Mesothelial cell of epicardium (in vitro differentiated cells): ENCODE measurements around the gene HTRA1. TPM values are rescaled to one million over a fixed set of nuclear protein-coding genes. Genes with fewer than 3 reads are reported as not detected.

ENCODE experiments used
- DNase-seq, 2 experiments: peaks; one replicate each; pipeline ENCODE4 v3.0.0; 2021; ENCODE audit warnings: low spot score in 2 of 2; ENCODE audit not compliant: unreplicated experiment in 2 of 2
- H3K27ac Mint-ChIP-seq: 2 replicates; pipeline ENCODE4 v1.8.0; 2021; ENCODE audit warnings: mixed read lengths
- H3K27me3 Mint-ChIP-seq: 2 replicates; pipeline ENCODE4 v1.8.0; 2021; ENCODE audit warnings: low read depth, mixed read lengths
- H3K36me3 Mint-ChIP-seq: 2 replicates; pipeline ENCODE4 v1.8.0; 2021; ENCODE audit warnings: mixed read lengths
- H3K4me1 Mint-ChIP-seq: 2 replicates; pipeline ENCODE4 v1.8.0; 2021; ENCODE audit warnings: mixed read lengths
- H3K4me3 Mint-ChIP-seq: 2 replicates; pipeline ENCODE4 v1.8.0; 2021; ENCODE audit warnings: mild to moderate bottlenecking, moderate library complexity, mixed read lengths
- H3K9me3 Mint-ChIP-seq: 2 replicates; pipeline ENCODE4 v1.8.0; 2021; ENCODE audit warnings: mixed read lengths
- CTCF ChIP-seq: fragments of 200-600 bp; sonication (generic); IDR thresholded peaks from one replicate; pipeline ENCODE4 v1.5.0; 2021; ENCODE audit warnings: antibody characterized with exemption; ENCODE audit not compliant: unreplicated experiment
- total RNA-seq: library from RNA; stranded (reverse); gene quantifications from 3 replicates; pipeline ENCODE4 v1.2.1, GENCODE V29; 2021

The HTRA1 gene
- total RNA-seq, 1 donor from 2014 or later, result 12.2 TPM

GRCh38 chr10:122555442-122555841, 94.1 kb downstream of the HTRA1 start:
- H3K36me3 Mint-ChIP-seq, result no peaks in the 10 kb centered on the region
- DNase-seq, result no peak
- no peaks in the 10 kb centered on the region for H3K9me3 Mint-ChIP-seq
- H3K4me3 Mint-ChIP-seq, result no peak overlapping the region
- H3K27ac Mint-ChIP-seq, result no peak overlapping the region
- H3K4me1 Mint-ChIP-seq, result peaks cover 4% of the 10 kb centered on the region
- H3K27me3 Mint-ChIP-seq, result peaks cover 32% of the 10 kb centered on the region
- TF ChIP-seq CTCF, result no peak

- H3K27ac Mint-ChIP-seq, result no peak overlapping the region
- H3K27me3 Mint-ChIP-seq, result peaks cover 52% of the 10 kb centered on the region
- H3K36me3 Mint-ChIP-seq, result no peaks in the 10 kb centered on the region
- H3K4me1 Mint-ChIP-seq, result peaks cover 18% of the 10 kb centered on the region
- TF ChIP-seq CTCF, result no peak
- H3K4me3 Mint-ChIP-seq, result no peak overlapping the region
- H3K9me3 Mint-ChIP-seq, result no peaks in the 10 kb centered on the region
- no peak for DNase-seq
These were observed 96.2 kb downstream of the HTRA1 start for GRCh38 chr10:122557516-122557915.

- DNase-seq, result no peak
- peaks cover 55% of the 10 kb centered on the region for H3K27me3 Mint-ChIP-seq
- no peak for TF ChIP-seq CTCF
- H3K27ac Mint-ChIP-seq, result no peak overlapping the region
- H3K4me1 Mint-ChIP-seq, result peaks cover 18% of the 10 kb centered on the region
- H3K36me3 Mint-ChIP-seq, result no peaks in the 10 kb centered on the region
- H3K9me3 Mint-ChIP-seq, result no peaks in the 10 kb centered on the region
- H3K4me3 Mint-ChIP-seq, result no peak overlapping the region
These were observed 97.1 kb downstream of the HTRA1 start for GRCh38 chr10:122558452-122558851.

GRCh38 chr10:122559228-122559627, 97.9 kb downstream of the HTRA1 start:
- no peak overlapping the region for H3K27ac Mint-ChIP-seq
- DNase-seq, result no peak
- peaks cover 18% of the 10 kb centered on the region for H3K4me1 Mint-ChIP-seq
- no peak overlapping the region for H3K4me3 Mint-ChIP-seq
- H3K9me3 Mint-ChIP-seq, result no peaks in the 10 kb centered on the region
- H3K27me3 Mint-ChIP-seq, result peaks cover 62% of the 10 kb centered on the region
- no peaks in the 10 kb centered on the region for H3K36me3 Mint-ChIP-seq
- TF ChIP-seq CTCF, result no peak

GRCh38 chr10:122560279-122560804, 99.0 kb downstream of the HTRA1 start, which contains the start of gene DMBT1:
DMBT1 (plus strand) TSS chr10:122560754; CDS start chr10:122560771, 17 bp downstream.
- no peaks in the 10 kb centered on the region for H3K9me3 Mint-ChIP-seq
- no peak within 1 kb of the TSS for H3K4me3 Mint-ChIP-seq
- no peak within 1 kb of the TSS for H3K27ac Mint-ChIP-seq
- peaks cover 68% of the 10 kb centered on the region for H3K27me3 Mint-ChIP-seq
- no peaks in the 10 kb centered on the region for H3K36me3 Mint-ChIP-seq
- no peak for DNase-seq
- TF ChIP-seq CTCF, result no peak
- peaks cover 18% of the 10 kb centered on the region for H3K4me1 Mint-ChIP-seq

- no peak overlapping the region for H3K4me3 Mint-ChIP-seq
- no peaks in the 10 kb centered on the region for H3K9me3 Mint-ChIP-seq
- no peak for DNase-seq
- peaks cover 68% of the 10 kb centered on the region for H3K27me3 Mint-ChIP-seq
- no peak for TF ChIP-seq CTCF
- no peak overlapping the region for H3K27ac Mint-ChIP-seq
- peaks cover 18% of the 10 kb centered on the region for H3K4me1 Mint-ChIP-seq
- no peaks in the 10 kb centered on the region for H3K36me3 Mint-ChIP-seq
These were observed 99.9 kb downstream of the HTRA1 start for GRCh38 chr10:122561212-122561611.
